ENCODE results near the gene OPCML.

GRCh38 chr11:132999031-132999430, 533.3 kb downstream of the OPCML start:
- TF ChIP-seq CTCF (IDR thresholded peaks at IDR 0.05) (no peak), EZH2 (IDR thresholded peaks at IDR 0.05; ENCODE audit: borderline replicate concordance, insufficient read depth, low read depth, low read length, poor library complexity, severe bottlenecking) (no peak)
